Pulmonary artery endothelial cell (primary cell): ENCODE results near the gene CRCP. TPM values are rescaled to one million over a fixed set of nuclear protein-coding genes. Genes with fewer than 3 reads are reported as not detected.
"Not testable (repeated sequence)": the region's sequence is repeated elsewhere in the genome, so short reads cannot be mapped to it uniquely, and the experiment has no call there.

Experiments
- DNase-seq: peaks from one replicate; pipeline ENCODE4 v3.0.0-alpha.2; 2011; ENCODE audit warnings: low read depth, low spot score
- total RNA-seq: library from RNA; depleted of rRNA; stranded (reverse); fragments of >200 nt; gene quantifications from 2 replicates; pipeline ENCODE4 v1.2.3, GENCODE V29; 2014

CRCP gene
- total RNA-seq, 1 donor from 2014 or later: 37.7 TPM

DNA sequence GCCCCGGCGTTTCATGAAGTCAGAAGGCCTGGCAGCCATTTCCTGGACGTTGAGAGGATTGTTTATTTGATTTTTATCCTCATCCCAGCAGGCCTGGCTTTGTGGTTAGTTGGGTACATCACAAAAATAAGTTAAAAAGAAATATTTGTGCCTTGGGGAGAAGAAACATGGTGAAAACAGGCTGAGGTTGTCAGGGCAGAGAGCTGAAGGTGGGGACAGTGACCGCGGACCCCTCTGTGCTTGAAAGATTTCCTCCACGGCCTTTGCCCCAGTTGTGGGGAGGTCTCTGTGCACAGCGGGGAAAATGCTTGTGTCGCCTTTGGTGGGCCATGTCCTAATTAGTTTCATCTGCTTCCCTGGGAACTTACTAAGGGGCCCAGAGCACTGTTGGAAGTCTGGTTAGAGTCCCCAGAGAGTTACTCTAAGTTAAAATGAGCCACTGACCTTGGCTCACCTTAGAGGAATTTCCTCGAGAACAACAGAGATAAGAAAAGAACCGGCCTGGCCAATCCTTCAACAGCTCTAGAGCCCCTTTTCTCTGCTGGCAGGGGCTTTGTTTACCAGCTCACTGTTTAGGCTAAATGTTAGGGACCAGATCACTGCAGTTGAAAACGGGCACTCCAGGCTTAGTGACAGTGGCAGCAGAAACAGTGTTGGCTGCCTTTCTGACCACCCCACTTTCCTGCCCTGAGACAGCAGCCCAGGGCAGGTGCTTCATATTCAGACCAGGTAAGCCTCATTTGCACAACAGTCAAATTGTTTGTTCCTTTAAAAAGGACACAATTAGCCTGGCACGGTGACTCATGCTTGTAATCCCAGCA is 37.9 kb downstream of the CRCP start:
- no peak for DNase-seq

DNA sequence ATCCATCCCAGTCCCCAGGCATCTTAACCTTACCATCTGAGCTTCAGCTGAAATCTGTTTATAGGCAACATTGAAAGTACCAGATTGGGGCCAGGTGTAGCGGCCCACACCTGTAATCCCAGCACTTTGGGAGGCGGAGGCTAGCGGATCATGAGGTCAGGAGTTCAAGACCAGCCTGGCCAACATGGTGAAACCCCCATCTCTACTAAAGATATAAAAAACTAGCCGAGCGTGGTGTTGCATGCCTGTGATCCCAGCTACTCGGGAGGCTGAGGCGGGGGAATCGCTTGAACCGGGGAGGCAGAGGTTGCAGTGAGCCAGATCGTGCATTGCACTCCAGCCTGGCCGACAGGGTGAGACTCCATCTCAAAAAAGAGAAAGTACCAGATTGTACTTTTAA is 39.0 kb downstream of the CRCP start:
- no peak for DNase-seq

- not testable (repeated sequence) for DNase-seq
Observed at GRCh38 chr7:66156035-66156434, 41.4 kb downstream of the CRCP start.

- DNase-seq: no peak
Observed at GRCh38 chr7:66157060-66157459, 42.4 kb downstream of the CRCP start.

- DNase-seq: no peak
Observed at GRCh38 chr7:66162622-66163021, 48.0 kb downstream of the CRCP start.

- DNase-seq: no peak
Observed at GRCh38 chr7:66163186-66163610, 48.6 kb downstream of the CRCP start.

- no peak for DNase-seq
Observed at GRCh38 chr7:66164356-66164755, 49.7 kb downstream of the CRCP start.

DNA sequence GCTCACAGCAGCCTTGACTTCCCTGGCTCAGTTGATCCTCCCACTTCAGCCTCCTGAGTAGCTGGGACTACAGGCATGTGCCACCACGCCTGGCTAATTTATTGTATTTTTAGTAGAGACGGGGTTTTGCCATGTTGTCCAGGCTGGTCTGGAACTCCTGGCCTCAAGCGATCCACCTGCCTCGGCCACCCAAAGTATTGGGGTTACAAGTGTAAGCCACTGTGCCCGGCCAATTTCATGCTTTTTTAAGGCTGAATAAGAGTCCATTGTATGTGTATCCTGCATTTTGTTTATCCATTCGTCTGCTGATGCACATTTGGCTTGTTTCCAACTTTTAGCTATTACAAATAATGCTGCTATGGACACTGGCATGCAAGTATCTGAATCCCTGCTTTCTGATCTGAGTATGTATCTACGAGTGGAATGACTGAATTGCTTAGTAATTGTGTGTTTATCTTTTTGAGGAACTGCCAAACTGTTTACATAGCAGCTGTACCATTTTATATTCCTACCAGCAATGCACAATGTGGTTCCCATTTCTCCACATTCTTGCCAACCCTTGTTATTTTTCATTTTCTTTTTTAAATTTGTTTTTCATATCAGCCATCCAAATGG is 53.2 kb downstream of the CRCP start:
- DNase-seq: peak; percentile 57

- no peak for DNase-seq
Observed at GRCh38 chr7:66169616-66170015, 55.0 kb downstream of the CRCP start.

GRCh38 chr7:66170309-66171231 is 55.9 kb downstream of the CRCP start:
- no peak for DNase-seq

- not testable (repeated sequence) for DNase-seq
Observed at GRCh38 chr7:66172536-66173401, 58.1 kb downstream of the CRCP start.

- DNase-seq: no peak
Observed at GRCh38 chr7:66173856-66174255, 59.2 kb downstream of the CRCP start.

DNA sequence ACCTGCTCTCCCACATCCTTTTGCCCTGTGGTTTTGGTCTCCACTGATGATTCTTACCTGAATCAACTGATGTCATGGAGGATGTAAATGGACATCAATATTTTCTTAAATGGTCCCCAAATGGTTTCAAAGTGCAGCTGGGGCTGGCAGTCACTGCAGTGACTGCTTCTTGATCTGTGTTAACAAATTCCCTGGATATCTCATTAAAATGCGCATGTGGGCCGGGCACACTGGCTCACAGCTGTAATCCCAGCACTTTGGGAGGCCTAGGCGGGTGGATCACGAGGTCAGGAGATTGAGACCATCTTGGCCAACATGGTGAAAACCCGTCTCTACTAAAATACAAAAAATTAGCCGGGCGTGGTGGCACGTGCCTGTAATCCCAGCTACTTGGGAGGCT is 60.4 kb downstream of the CRCP start:
- DNase-seq: not testable (repeated sequence)

DNA sequence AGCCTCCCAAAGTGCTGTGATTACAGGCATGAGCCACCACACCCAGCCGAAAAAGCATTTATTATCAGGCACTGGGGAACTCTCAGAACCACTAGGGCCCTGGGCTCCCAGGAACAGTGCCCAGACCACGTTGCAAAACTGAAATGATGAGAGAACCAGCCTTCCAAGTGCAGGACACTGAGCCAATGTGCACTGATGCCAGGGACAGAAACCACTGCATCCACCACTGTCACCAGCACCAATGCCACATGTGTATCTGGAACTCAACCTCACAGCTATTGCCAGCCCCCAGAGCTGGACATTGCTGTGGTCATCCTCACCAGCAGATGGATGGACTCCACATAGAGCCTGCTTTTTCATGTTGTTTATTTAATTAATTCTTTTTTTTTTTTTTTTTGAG is 62.3 kb downstream of the CRCP start:
- DNase-seq: no peak

GRCh38 chr7:66178258-66178657 is 63.6 kb downstream of the CRCP start:
- DNase-seq: no peak

DNA sequence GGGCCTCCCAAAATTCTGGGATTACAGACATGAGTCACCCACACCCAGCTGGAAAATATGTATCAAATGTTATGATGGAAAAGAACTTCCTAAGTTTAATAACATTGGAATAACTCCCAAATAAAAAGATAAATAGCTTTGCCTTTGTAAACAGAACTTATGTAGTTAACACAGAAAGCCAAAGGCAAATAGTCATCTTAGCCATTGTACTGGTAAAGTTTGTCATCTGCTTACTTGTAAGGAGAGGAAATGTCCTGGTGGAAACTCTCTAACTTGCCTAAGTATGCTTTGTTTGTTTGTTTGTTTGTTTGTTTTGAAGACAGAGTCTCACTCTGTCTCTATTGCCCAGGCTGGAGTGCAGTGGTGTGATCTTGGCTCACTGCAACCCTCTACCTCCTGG is 66.7 kb downstream of the CRCP start:
- DNase-seq: no peak

DNA sequence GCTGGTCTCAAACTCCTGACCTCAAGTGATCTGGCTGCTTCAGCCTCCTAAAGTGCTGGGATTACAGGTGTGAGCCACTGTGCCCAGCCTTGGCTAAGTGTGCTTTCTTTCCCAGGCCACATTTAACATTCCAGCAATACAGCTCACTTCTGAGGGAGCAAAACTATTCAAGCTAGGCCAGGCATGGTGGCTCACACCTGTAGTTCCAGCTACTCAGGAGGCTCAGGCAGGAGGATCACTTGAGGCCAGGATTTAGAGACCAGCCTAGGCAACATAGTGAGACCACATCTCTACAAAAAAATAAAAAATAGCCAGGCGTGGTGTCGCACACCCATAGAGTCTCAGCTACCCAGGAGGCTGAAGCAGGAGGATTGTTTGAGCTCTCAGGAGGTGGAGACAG is 67.2 kb downstream of the CRCP start:
- DNase-seq: no peak

GRCh38 chr7:66182920-66183319 is 68.3 kb downstream of the CRCP start:
- DNase-seq: no peak

DNA sequence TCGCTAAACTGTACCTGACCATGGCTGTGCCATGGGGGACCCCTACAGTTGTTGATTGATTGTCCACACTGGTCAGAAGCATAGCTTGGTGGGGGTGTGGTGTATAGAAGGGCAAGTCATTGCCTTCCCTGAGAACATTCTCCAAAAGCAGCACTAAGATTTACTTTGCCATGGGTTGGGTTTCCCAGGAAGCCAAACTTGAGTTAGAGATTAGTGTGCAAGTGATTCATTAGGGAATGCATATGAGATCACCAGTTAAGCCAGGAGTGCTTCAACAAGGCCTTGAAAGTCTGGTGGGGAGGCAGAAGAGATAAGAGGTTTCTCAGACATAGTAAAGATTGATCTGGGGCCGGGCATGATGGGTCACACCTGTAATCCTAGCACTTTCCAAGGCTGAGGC is 69.1 kb downstream of the CRCP start:
- no peak for DNase-seq

DNA sequence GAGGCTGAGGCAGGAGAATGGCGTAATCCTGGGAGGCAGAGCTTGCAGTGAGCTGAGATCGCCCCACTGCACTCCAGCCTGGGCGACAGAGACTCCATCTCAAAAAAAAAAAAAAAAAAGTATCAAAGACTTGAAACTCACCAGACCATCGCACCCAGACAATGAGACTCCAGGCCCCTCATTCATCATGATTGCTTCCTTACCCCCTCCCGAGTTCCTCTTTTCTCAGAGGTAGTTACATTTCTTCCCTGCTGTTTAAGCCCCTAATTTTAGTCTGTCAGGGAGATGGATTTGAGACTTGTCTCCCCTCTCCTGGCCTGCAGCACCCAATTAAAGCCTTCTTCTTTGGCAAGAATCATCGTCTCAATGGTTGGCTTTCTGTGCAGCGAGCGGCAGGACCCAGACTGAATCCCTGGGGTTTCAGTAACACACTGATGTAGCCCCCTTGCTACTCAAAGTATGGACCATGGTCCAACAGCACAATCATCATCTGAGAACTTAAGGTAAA is 71.1 kb downstream of the CRCP start:
- no peak for DNase-seq

GRCh38 chr7:66186991-66187390 is 72.3 kb downstream of the CRCP start:
- no peak for DNase-seq
